HG03039 (cell line): ENCODE measurements around the gene MTMR2.

Source experiments
- ATAC-seq: cut with Tn5 transposase; IDR thresholded peaks from one replicate; pipeline ENCODE4 v1.9.1; 2021; ENCODE audit warnings: mild to moderate bottlenecking, moderate library complexity; ENCODE audit not compliant: unreplicated experiment

Gene MTMR2

GRCh38 chr11:95788921-95789505 is 134.9 kb downstream of the MTMR2 start:
- ATAC-seq: no peak
